AG04450 (cell line): ENCODE measurements around the gene PDE11A. TPM values are rescaled to one million over a fixed set of nuclear protein-coding genes. Genes with fewer than 3 reads are reported as not detected.

Experiments
- CTCF ChIA-PET: fragments of 300-600, 350-600 bp; formaldehyde crosslinking; extraction: SDS; loops from one replicate; lab custom pipeline; 2022; ENCODE audit warnings: antibody characterized with exemption, inconsistent platforms; lab: Charles Lee
- POLR2A ChIA-PET: fragments of 350-600 bp; formaldehyde crosslinking; extraction: SDS; loops from one replicate; lab custom pipeline; 2021; ENCODE audit warnings: antibody characterized with exemption, inconsistent platforms; lab: Yijun Ruan, JAX
- DNase-seq: peaks from one replicate; pipeline ENCODE4 v3.0.0-alpha.2; 2011; ENCODE audit warnings: low read depth, low spot score
- H3K27ac ChIP-seq: one replicate; pipeline ENCODE4 v1.5.1; 2012; ENCODE audit warnings: low read depth, low read length, control low read depth
- H3K27me3 ChIP-seq: one replicate; pipeline ENCODE4 v1.6.0; 2012; ENCODE audit warnings: low read length; ENCODE audit not compliant: control insufficient read depth, insufficient read depth
- H3K4me3 ChIP-seq: 2 replicates; pipeline ENCODE4 v1.5.1; 2011; ENCODE audit warnings: mild to moderate bottlenecking, low read depth, low read length, control low read depth
- H3K9me3 ChIP-seq: 2 replicates; pipeline ENCODE4 v1.5.1; 2012; ENCODE audit warnings: low read length; ENCODE audit not compliant: control insufficient read depth, insufficient read depth
- polyA plus RNA-seq: library from polyadenylated mRNA; depleted of rRNA; stranded (reverse); fragments of >200 nt; gene quantifications from 2 replicates; pipeline ENCODE4 v1.2.3, GENCODE V29; 2011
- TF ChIP-seq, protein P1 (sequence below): IDR thresholded peaks from 2 replicates; pipeline ENCODE4 v1.5.1; 2011; ENCODE audit warnings: low read depth, low read length, control low read depth, inconsistent platforms

PDE11A gene
- polyA plus RNA-seq, 1 experiment = 0.24 TPM

DNA sequence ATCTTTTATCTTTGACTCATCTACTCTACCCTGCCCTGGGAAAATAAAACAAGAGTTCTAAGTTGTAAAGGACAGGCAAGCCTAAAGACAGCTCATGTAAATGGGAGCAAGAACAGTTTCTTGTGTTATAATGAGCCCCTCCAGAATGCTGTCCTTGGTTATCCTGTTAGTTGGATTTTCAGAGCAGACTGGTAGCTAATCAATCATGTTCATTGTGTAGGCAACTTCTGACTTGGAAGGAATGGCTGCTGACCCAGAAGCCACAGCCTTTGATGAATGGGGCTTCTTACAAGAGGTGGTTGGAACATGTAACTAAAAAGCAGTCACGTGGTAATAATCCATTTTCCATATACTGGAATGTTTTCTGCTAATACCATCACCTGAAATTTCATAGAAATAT, 425.8 kb downstream of the PDE11A start:
- Histone ChIP-seq H3K27me3 (peaks cover under 1% of the 10 kb centered on the region), H3K4me3 (no peak overlapping the region), H3K9me3 (no peaks in the 10 kb centered on the region), H3K27ac (no peak overlapping the region)
- DNase-seq = no peak
- POLR2A ChIA-PET = no interaction called here
- TF ChIP-seq, protein P1, sequence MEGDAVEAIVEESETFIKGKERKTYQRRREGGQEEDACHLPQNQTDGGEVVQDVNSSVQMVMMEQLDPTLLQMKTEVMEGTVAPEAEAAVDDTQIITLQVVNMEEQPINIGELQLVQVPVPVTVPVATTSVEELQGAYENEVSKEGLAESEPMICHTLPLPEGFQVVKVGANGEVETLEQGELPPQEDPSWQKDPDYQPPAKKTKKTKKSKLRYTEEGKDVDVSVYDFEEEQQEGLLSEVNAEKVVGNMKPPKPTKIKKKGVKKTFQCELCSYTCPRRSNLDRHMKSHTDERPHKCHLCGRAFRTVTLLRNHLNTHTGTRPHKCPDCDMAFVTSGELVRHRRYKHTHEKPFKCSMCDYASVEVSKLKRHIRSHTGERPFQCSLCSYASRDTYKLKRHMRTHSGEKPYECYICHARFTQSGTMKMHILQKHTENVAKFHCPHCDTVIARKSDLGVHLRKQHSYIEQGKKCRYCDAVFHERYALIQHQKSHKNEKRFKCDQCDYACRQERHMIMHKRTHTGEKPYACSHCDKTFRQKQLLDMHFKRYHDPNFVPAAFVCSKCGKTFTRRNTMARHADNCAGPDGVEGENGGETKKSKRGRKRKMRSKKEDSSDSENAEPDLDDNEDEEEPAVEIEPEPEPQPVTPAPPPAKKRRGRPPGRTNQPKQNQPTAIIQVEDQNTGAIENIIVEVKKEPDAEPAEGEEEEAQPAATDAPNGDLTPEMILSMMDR = no peak
- CTCF ChIA-PET = interaction anchor here (1.0 to 2.0 kb wide), 2 partner anchors 312 to 497 kb away, joined by 3 to 6 read pairs; no protein-coding TSS in a partner anchor

DNA sequence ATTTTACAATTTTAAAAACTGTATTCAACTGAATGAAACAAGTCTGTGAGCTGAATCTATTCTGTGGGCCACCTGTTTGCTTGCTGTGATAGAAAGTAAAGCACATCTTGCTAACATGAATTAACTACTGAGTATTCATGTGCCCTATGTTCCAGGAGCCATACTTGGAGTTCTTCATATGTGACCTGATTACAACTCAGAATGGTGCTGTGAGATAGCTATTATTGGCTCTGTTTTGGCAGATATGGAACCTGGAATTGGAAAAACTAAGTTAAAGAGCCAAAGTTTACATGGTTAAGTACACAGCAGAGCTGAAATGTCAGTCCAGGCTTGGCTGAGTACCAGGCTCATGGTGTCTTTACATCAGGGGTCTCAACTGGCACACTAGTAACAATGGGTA, 426.3 kb downstream of the PDE11A start:
- ChIA-PET POLR2A (no interaction called here), CTCF (interaction anchor here (1.7 kb wide), 1 partner anchor 24 kb away, joined by 5 read pairs; no protein-coding TSS in a partner anchor)
- no peak overlapping the region for H3K4me3 ChIP-seq

DNA sequence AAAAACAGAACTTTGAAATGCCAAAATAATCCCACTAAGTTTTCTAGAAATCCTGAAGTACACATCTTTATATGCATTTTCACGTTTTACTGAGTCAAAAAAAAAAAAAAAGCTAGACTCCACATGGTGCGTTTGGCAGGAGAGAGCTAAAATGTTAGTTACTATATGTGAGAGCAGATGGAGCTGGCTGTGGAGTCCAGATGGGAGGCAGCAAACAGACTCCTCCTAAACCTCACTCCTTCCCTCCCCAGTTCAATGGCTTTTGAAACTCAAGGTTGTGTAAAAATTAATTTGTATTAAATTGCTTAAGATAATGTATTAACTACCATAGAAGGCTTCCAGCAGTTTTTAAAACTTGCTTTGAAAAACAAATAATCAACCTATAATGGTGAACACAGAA, 431.2 kb downstream of the PDE11A start:
- POLR2A ChIA-PET = interaction anchor here (0.6 kb wide), 1 partner anchor 1351 kb away, joined by 4 read pairs; no protein-coding TSS in a partner anchor
- DNase-seq = no peak
- no peaks in the 10 kb centered on the region for H3K9me3 ChIP-seq
- H3K27ac ChIP-seq = no peak overlapping the region
- H3K27me3 ChIP-seq = no peaks in the 10 kb centered on the region
- TF ChIP-seq, protein P1 = no peak
- CTCF ChIA-PET = interaction anchor here (0.7 kb wide), 1 partner anchor 944 kb away, joined by 3 read pairs; no protein-coding TSS in a partner anchor
- no peak overlapping the region for H3K4me3 ChIP-seq

More for the DNA sequence above, 426.3 kb downstream of the PDE11A start:
- H3K9me3 ChIP-seq = no peaks in the 10 kb centered on the region
- no peaks in the 10 kb centered on the region for H3K27me3 ChIP-seq
- DNase-seq = no peak
- no peak overlapping the region for H3K27ac ChIP-seq
- TF ChIP-seq, protein P1 = no peak

DNA sequence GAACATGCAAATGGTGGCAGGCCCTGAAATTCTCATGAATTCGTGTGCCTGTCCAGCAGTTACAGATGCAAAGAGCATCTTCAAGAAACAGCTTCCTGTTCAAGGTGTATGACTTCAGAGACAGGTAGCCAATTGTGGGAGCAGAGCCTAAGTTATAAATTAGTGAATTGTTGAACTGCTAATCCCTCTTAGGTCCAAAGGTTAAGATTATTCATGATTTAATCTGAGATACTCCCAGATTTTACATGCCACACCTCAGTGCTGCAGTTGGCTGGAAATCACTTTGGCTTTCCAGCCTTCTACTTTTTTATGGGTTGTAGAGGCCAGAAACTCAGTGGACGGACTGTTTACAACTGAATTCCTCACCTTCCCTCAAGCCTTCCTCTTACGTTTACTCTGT, 432.2 kb downstream of the PDE11A start:
- TF ChIP-seq, protein P1 = no peak
- POLR2A ChIA-PET = no interaction called here

DNA sequence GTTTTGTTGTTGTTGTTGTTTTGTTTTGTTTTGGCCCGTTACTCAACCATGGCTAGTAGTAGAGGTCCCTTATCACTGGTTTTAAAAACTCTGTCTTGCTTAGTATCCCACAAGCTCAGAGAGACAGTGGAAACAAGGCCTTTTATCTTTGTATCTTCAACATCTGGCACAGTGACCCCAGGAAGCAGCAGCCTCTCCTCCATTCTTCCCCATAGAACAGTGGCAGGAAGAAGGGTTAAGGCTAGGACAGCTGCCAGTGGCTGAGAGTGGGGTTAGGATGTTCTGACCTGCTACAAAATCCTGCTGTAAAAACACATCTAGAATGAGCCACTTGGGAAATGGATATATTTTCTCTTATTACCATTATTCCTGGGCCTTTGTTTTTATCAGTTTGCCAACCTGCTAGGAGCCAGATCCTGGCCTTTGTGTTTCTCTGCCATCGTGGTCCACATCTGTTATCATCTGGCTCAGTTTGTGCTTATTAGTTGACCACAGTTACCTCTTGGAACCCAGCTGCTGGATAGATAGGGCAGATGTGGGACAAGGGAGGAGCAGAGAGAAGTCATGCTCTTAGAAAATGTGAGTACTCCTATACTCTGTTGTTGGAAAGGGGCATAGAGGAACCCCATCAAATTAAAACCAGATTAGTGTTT, 433.2 kb downstream of the PDE11A start:
- Histone ChIP-seq H3K27ac (no peak overlapping the region), H3K27me3 (no peaks in the 10 kb centered on the region), H3K9me3 (no peaks in the 10 kb centered on the region), H3K4me3 (no peak overlapping the region)
- ChIA-PET CTCF (interaction anchor here (1.3 kb wide), 1 partner anchor 35 kb away, joined by 3 read pairs; no protein-coding TSS in a partner anchor), POLR2A (no interaction called here)
- TF ChIP-seq, protein P1 = no peak
- no peak for DNase-seq

More for the DNA sequence above, 432.2 kb downstream of the PDE11A start:
- no peaks in the 10 kb centered on the region for H3K9me3 ChIP-seq
- CTCF ChIA-PET = no interaction called here
- H3K27ac ChIP-seq = no peak overlapping the region
- no peak for DNase-seq
- H3K4me3 ChIP-seq = no peak overlapping the region
- H3K27me3 ChIP-seq = no peaks in the 10 kb centered on the region
